COLO829 (cell line): ENCODE results near the gene MZT2B.
"Not testable (repeated sequence)": the region's sequence is repeated elsewhere in the genome, so short reads cannot be mapped to it uniquely, and the experiment has no call there.

Experiments used
- DNase-seq: peaks from one replicate; pipeline ENCODE4 v3.0.0; 2012; ENCODE audit warnings: low spot score

Gene MZT2B

DNA sequence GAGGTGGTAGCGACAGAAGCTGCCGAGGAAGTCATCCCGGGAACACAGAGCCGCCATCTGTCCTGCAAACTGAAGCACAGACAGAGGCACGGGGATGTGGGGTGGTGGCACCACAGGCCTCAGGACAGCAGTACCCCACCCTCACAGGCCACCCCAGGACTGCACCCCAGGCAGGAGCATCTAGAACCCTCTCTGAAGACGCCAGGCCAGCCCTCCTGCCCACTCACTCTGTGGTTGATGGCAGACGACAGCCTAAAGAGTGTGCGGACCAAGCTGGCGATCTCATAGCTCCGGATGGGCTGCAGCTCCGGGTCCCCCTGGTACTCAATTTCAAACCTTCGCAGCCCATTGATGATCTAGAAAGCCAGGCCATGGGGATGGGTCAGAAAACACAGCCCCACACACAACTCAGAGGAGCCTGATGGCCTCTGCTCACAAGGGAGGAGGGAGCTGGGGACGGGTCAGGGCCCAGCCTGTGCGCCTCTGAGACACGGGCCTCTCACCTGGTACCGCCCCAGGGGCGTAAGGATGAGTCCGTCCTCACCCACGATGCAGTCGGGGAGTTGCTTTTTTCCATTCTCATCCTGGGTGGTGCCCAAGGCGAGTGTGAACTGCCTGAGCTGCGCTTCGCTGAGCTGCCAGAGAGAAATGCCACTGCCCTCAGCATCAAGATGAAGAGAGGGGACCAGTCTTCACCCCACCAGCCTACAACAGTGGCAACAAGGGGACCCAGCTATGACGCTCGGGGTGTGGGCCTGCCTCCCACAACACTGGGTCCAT is 29.1 kb upstream of the MZT2B start:
- no peak for DNase-seq

DNA sequence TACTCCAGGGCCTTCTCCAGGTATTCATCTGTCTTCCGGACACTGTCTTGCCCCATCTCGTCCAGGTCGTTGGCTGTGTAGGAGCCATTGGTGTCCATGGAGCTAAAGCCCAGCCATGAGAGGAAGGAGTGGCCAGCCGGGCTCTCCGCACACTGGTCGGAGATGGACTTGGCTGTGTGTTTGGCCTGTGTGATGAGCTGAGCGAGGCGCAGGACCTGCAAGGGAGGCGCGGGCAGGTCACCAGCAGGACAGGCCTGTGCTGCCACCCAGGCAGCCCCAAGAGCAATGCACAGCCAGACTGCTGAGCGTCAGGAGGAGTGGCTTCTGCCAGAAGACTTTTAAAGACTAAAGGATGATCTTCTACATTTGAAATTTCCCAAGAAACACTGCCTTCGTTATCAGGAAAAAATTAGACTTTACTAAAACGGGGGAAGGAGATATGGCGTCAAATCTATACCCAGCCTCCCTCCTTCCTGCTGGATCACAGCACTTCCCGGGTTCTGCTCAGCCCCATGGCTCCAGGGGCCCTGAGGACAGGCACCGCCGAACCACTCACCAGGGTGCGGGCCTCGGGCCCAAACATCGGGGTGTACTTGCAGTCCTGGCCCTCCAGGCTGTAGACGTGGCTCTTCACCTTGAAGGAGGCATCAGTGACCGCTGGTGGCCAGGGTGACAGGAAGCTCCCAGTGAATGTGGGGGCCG is 28.2 kb upstream of the MZT2B start:
- DNase-seq: not testable (repeated sequence)

GRCh38 chr2:130154423-130154770 is 27.7 kb upstream of the MZT2B start:
- DNase-seq: not testable (repeated sequence)

DNA sequence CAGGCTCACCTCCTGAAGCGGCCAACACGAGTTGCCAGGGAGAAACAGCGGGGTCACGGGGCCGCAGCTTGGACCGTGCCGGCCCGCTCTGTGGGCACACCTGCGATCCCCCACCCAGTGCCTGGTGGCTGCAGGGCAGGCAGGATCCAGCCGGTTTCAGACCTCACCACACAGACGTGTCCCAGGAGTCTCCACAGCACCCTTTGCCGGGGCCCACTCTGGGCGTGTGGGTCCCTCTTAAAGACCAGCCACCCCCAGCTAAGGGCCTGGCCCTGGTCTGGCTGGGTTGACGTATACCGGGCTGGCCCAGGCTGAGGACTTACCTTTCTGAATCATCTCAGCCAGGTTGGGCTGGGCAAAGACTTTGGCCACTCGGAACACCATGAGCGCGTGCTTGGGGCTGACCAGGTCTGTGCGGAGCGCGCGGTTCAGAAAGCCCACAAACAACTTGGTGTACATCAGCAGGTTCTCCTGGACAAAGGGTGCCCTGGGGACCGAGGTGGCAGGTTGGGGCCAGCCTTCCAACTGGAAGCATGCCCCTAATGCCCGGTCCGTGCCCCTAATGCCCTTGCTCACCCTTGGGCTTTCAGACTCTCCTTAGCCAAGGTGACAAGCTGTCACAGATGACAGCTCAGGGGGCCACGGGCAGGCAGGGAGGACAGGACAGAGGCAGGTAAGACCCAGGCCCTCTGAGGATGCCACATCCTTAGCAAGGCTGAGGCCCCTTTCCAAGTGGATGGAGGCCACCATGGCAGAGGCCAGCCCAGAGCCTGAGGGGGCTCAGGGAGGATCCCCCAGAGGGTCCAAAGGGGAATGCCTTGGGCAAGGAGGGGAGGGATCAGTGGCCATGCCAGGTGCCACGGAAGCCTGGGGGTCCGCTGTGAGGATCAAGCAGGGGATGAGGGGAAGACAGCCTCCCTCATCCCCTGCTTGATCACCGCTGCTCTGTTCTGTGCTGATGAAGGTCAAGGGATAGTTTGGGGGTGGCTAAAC is 27.0 kb upstream of the MZT2B start:
- DNase-seq: no peak

- not testable (repeated sequence) for DNase-seq
Measured at GRCh38 chr2:130155956-130156623, 26.0 kb upstream of the MZT2B start.

DNA sequence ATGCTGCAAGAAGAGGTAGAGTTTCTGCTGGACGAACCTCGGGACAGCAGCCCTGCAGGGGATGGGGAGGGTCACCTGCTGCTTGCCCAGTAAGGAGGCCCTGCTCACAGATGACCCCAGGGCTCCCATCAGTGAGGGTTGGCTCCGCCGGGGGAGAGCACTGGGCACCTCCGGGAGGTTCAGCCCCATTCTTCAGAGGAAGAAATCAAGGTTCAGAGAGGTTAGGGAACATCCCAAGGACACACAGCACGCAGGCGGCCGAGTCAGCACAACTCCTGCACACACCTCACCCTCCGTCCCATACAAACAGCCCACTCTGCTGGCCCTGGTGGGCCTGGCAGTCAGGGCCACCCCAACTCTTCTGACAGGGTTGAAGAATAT is 25.4 kb upstream of the MZT2B start:
- DNase-seq: no peak

GRCh38 chr2:130157354-130157753 is 24.7 kb upstream of the MZT2B start:
- not testable (repeated sequence) for DNase-seq

DNA sequence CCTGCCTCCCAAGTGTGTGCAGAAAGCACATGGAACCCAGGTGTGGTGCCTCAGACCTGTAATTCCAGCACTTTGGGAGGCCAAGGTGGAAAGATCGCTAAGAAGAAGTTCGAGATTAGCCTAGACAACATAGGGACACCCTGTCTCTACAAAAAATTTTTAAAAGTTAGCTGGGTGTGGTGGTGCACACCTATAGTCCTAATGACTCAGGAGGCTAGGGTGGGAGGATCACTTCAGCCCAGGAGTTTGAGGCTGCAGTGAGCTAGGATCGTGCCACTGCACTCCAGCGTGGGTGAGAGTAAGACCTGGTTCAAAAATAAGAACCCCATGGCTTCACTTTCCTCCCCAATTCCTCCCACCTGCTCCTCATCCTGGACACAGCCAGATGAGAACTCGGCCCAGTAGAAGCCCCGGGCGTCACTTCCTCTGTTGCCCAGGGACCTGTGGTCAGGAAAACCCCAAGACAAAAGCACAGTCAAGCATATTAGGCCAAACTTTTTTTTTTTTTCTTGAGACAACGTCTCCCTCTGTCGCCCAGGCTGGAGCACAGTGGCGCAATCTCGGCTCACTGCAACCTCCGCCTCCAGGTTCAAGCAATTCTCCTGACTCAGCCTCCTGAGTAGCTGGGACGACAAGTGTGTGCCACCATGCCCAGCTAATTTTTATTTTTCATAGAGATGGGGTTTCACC is 24.1 kb upstream of the MZT2B start:
- DNase-seq: not testable (repeated sequence)

DNA sequence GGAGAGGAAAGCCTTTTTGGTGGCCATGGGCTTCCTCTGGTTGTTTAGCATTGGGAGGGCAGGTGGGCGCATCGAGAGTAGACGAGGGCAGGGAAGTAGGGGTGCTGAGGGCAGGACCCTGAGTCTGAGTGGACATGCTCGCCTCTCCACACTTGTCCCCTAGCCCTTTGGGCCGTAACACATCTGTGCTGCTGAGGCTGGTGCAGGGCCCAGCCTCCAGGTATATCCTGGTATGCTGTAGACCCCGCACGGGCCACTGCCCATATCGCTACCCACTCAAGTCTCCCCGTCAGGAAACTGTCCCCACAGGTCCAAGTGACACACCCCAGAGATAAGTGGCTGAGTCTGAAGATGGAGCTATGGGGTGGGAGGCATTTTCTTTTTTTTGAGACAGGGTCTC is 23.4 kb upstream of the MZT2B start:
- no peak for DNase-seq

DNA sequence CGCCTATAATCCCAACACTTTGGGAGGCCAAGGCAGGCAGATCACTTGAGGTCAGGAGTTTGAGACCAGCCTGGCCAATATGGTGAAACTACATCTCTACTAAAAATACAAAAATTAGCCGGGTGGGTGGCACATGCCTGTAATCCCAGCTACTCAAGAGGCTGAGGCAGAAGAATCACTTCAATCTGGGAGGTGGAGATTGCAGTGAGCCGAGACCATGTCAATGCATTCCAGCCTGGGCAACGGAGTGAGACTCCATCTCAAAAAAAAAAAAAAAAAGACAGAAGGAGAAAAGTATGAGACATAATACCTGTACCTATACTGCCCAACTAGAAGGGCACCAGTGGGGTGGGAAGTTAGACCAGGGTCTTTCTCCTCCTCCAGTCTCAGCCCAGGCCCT is 22.7 kb upstream of the MZT2B start:
- DNase-seq: not testable (repeated sequence)

GRCh38 chr2:130160131-130160530 is 21.9 kb upstream of the MZT2B start:
- DNase-seq: no peak

DNA sequence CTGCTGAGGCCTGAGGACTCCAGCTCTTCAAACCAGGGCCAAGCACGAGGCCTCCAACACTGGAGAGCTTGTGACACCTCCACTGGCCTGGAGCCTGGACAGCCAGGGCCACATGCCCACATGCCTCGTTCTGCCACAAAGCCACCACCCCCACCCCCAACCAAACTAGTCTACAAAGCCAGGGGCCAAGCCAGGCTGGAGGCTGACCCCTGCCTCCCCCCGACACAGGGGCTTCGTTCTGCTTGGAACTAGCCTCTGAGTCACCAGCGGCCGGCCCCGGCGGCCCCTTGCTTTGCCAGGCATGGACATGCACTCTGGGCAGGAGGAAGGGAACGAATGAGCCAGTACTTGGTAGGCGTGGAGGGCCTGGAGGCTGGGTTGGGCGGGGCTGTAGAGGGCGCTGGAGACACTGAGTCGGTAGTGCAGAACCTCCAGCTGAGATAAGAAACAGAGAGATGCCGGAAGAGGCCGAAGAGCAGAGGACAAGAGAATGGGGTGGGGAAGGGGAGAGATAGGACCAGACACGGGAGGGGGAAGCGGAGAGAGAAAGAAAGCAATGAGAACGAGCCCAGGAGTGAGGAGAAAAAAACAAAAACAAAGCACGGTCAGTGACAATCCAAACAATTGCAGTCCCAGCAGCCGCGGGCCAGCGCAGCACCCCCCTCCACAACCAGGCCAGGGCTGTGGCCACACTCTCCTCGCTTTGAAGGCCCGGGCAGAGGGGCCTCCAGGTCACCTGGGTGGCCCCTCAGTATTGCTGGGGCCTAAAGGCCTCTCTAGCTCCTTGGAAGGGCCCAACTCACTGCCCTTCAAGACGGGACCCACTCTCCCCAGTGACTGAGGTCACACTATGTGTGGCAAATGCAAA is 21.0 kb upstream of the MZT2B start:
- DNase-seq: not testable (repeated sequence)

DNA sequence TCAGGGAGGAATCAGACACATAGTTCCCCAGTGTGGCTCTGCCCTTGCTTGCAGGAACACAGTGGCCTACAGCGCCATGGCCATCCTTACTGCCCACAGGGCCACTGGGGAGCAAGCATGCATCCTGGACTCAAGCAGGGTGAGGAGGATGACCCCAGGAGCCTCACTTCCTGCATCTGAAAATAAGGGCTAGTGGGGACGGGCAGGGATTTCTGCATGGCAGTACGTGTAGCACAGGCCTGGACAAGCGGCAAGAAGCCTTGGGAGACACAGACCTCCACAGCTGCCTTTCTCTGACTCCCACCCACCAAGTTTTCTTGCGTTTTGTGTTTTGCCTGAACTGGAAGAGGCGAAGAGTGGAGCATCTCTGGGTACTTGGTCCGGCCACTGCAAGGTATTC is 19.6 kb upstream of the MZT2B start:
- not testable (repeated sequence) for DNase-seq

DNA sequence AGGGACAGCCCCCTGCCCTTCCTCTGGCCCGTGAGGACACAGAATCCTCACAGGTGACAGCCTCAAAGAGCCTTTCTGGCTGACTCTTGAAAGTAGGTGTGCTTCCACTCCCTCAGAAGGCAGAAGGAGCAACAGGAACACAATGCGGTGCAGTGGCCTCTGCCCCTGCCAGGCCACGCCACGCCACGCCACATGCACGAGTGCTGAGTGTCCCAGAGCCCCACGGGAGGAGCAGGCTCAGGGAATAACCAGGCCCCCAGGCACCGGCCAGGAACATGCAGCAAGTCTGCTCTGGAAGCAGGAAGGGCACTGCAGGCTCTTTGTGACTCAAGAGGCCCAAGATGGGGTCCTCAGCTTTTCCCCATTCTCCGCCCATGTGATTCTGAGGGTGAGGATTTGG is 19.1 kb upstream of the MZT2B start:
- DNase-seq: no peak

DNA sequence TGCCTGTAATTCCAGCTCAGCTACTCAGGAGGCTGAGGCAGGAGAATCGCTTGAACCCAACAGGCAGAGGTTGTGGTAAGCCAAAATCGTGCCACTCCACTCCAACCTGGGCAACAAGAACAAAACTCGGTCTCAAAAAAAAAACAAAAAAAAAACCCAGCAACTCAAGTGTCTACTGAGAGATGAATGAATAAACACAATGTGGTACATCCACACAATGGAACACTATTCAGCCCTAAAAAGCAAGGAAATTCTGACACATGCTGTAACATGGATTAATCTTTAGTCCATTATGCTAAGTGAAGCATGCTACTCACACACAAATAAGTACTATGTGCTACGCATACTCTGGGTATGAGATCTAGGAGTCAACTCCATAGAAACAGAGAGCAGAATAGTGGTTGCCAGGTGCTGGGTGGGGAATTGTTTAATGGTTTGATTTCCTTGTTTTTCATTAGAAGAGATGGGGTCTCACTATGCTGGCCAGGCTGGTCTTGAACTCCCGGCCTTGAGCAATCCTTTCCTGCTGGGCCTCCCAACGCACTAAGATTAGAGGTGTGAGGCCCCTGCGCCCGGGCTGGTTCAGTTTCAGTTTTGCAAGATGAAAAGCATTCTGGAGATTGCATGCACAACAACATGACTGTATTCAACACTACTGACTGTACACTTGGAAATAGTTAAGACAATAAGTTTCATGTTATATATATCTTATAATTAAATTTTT is 16.6 kb upstream of the MZT2B start:
- DNase-seq: no peak

- not testable (repeated sequence) for DNase-seq
Measured at GRCh38 chr2:130166611-130167010, 15.5 kb upstream of the MZT2B start.

DNA sequence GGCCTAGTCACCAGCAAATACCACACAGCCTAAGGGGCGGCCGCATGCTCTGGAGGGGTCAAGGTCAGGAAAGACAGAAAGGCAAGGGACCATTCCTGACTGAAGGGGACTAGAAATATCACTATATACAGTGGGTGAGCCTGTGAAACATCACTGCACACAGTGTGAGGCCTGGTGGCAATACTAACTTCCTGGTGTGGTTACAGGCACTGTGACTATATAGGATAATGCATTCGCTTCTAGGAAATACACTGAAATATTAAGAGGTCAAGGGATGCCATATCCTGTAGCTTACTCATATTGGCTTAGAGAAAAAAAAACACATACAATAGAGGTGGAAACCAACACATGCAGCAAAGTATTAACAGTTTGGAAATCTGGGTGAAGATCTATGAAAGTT is 12.9 kb upstream of the MZT2B start:
- not testable (repeated sequence) for DNase-seq

- DNase-seq: no peak
Measured at GRCh38 chr2:130169896-130170295, 12.2 kb upstream of the MZT2B start.

GRCh38 chr2:130174866-130175265 is 7.2 kb upstream of the MZT2B start:
- not testable (repeated sequence) for DNase-seq
